ENCODE measurements around the gene ABCC5. TPM values are rescaled to one million over a fixed set of nuclear protein-coding genes. Genes with fewer than 3 reads are reported as not detected.
"Not testable (repeated sequence)": the region's sequence is repeated elsewhere in the genome, so short reads cannot be mapped to it uniquely, and the experiment has no call there.

Gene ABCC5
- total and polyA plus RNA-seq, 4 experiments from 2014 or later = 9.1 to 42.6 (median 27.3) TPM

GRCh38 chr3:184030536-184030935, 12.9 kb upstream of the ABCC5 start:
- no peaks in the 10 kb centered on the region for H3K27me3 ChIP-seq (ENCODE audit: insufficient read depth, low read length)
- H3K36me3 ChIP-seq (ENCODE audit: insufficient read depth, low read length) = no peaks in the 10 kb centered on the region
- intact Hi-C loops (cut with micrococcal nuclease) = no loop called here
- no peak for DNase-seq
- H3K4me1 ChIP-seq (ENCODE audit: insufficient read depth, low read length) = no peaks in the 10 kb centered on the region
- Mint-ChIP-seq H3K9me3 (no peaks in the 10 kb centered on the region), H3K36me3 (no peaks in the 10 kb centered on the region), H3K27ac (no peak overlapping the region), H3K4me1 (no peaks in the 10 kb centered on the region), H3K4me3 (no peak overlapping the region), H3K27me3 (peaks cover 0 to 6% of the 10 kb centered on the region in 2 donors)
- no peaks in the 10 kb centered on the region for H3K9me3 ChIP-seq (ENCODE audit: control insufficient read depth in 1 of 2, low read length in 2 of 2)
- ChIA-PET CTCF (ENCODE audit: partially characterized antibody) (no interaction called here), POLR2A (ENCODE audit: partially characterized antibody) (no interaction called here)
- H3K27ac ChIP-seq (ENCODE audit: low read depth, low read length) = no peak overlapping the region
- H3K4me3 ChIP-seq (ENCODE audit: low read length in 2 of 2) = no peak overlapping the region

GRCh38 chr3:184029443-184029842, 11.8 kb upstream of the ABCC5 start:
- Histone ChIP-seq H3K27ac (ENCODE audit: low read depth, low read length) (no peak overlapping the region), H3K4me3 (ENCODE audit: low read length in 2 of 2) (no peak overlapping the region), H3K36me3 (ENCODE audit: insufficient read depth, low read length) (no peaks in the 10 kb centered on the region), H3K4me1 (ENCODE audit: insufficient read depth, low read length) (no peaks in the 10 kb centered on the region), H3K9me3 (ENCODE audit: control insufficient read depth in 1 of 2, low read length in 2 of 2) (no peaks in the 10 kb centered on the region), H3K27me3 (ENCODE audit: insufficient read depth, low read length) (no peaks in the 10 kb centered on the region)
- Mint-ChIP-seq H3K36me3 (no peaks in the 10 kb centered on the region), H3K9me3 (no peaks in the 10 kb centered on the region), H3K4me1 (no peaks in the 10 kb centered on the region), H3K27me3 (peaks cover 0 to 6% of the 10 kb centered on the region in 2 donors), H3K4me3 (no peak overlapping the region), H3K27ac (peak overlapping the region in 1 of 7 donors; percentile 12)
- no peak for DNase-seq
- intact Hi-C loops (cut with micrococcal nuclease) = no loop called here
- ChIA-PET POLR2A (ENCODE audit: partially characterized antibody) (no interaction called here), CTCF (ENCODE audit: partially characterized antibody) (no interaction called here)

- H3K4me1 ChIP-seq (ENCODE audit: insufficient read depth, low read length); H3K4me3 Mint-ChIP-seq; DNase-seq; H3K9me3 Mint-ChIP-seq; H3K36me3 Mint-ChIP-seq; H3K27ac ChIP-seq (ENCODE audit: low read depth, low read length); H3K27me3 ChIP-seq (ENCODE audit: insufficient read depth, low read length); H3K27ac Mint-ChIP-seq; H3K4me1 Mint-ChIP-seq; CTCF ChIA-PET (ENCODE audit: partially characterized antibody); H3K27me3 Mint-ChIP-seq; POLR2A ChIA-PET (ENCODE audit: partially characterized antibody); H3K4me3 ChIP-seq (ENCODE audit: low read length in 2 of 2); H3K9me3 ChIP-seq (ENCODE audit: control insufficient read depth in 1 of 2, low read length in 2 of 2); H3K36me3 ChIP-seq (ENCODE audit: insufficient read depth, low read length); intact Hi-C loops (cut with micrococcal nuclease): not testable (repeated sequence)
These were observed 10.7 kb upstream of the ABCC5 start for GRCh38 chr3:184028275-184028890.

DNA sequence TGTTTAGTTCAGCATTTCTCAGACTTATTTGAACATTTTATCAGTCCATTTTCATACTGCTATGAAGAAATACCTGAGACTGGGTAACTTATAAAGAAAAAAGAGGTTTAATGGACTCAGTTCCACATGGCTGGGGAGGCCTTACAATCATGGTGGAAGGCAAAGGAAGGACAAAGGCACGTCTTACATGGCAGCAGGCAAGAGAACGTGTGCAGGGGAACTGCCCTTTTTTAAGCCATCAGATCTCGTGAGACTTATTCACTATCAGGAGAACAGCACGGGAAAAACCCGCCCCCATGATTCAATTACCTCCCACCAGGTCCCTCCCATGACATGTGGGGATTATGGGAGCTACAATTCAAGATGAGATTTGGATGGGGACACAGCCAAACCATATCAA, 7.6 kb upstream of the ABCC5 start:
- H3K36me3 Mint-ChIP-seq; H3K4me1 Mint-ChIP-seq; H3K27ac ChIP-seq (ENCODE audit: low read depth, low read length); H3K9me3 Mint-ChIP-seq; H3K27ac Mint-ChIP-seq; CTCF ChIA-PET (ENCODE audit: partially characterized antibody); H3K4me3 Mint-ChIP-seq; H3K4me1 ChIP-seq (ENCODE audit: insufficient read depth, low read length); DNase-seq; H3K36me3 ChIP-seq (ENCODE audit: insufficient read depth, low read length); H3K4me3 ChIP-seq (ENCODE audit: low read length in 2 of 2); intact Hi-C loops (cut with micrococcal nuclease); H3K27me3 ChIP-seq (ENCODE audit: insufficient read depth, low read length); H3K9me3 ChIP-seq (ENCODE audit: control insufficient read depth in 1 of 2, low read length in 2 of 2); POLR2A ChIA-PET (ENCODE audit: partially characterized antibody): not testable (repeated sequence)
- peaks cover 5 to 16% of the 10 kb centered on the region in 2 donors for H3K27me3 Mint-ChIP-seq

DNA sequence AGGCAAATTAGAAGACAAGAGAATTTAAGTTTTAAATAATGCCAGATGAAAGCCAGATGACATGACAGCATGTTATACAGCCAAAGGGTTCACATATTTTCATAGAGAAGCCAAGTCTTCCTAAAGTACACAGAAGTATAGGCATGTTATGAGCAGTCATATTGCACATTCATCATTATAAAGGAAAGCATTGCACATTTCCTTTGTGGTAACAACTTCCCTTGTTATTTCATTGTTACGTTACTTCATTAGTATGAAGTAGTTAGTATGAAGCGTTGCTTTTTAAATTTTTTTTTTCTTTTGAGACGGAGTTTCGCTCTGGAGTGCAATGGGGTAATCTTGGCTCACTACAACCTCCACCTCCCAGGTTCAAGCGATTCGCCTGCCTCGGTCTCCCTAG, 4.6 kb upstream of the ABCC5 start:
- intact Hi-C loops (cut with micrococcal nuclease) = no loop called here
- POLR2A ChIA-PET (ENCODE audit: partially characterized antibody) = no interaction called here
- CTCF ChIA-PET (ENCODE audit: partially characterized antibody) = no interaction called here
- Histone ChIP-seq H3K9me3 (ENCODE audit: control insufficient read depth in 1 of 2, low read length in 2 of 2) (no peaks in the 10 kb centered on the region), H3K4me1 (ENCODE audit: insufficient read depth, low read length) (peaks cover 6% of the 10 kb centered on the region), H3K27ac (ENCODE audit: low read depth, low read length) (no peak overlapping the region), H3K4me3 (ENCODE audit: low read length in 2 of 2) (no peak overlapping the region), H3K36me3 (ENCODE audit: insufficient read depth, low read length) (no peaks in the 10 kb centered on the region), H3K27me3 (ENCODE audit: insufficient read depth, low read length) (no peaks in the 10 kb centered on the region)
- H3K9me3 Mint-ChIP-seq = no peaks in the 10 kb centered on the region
- H3K27ac Mint-ChIP-seq = peak overlapping the region in 1 of 7 donors; percentile 15
- peaks cover 0 to 10% of the 10 kb centered on the region in 2 donors for H3K36me3 Mint-ChIP-seq
- peaks cover 5 to 13% (median 9%) of the 10 kb centered on the region in 4 donors for H3K4me1 Mint-ChIP-seq
- peaks cover 8 to 10% of the 10 kb centered on the region in 2 donors for H3K27me3 Mint-ChIP-seq
- H3K4me3 Mint-ChIP-seq = no peak overlapping the region
- DNase-seq = no peak

- intact Hi-C loops (cut with micrococcal nuclease) = loop anchor here (5.0 kb wide), 2 partner anchors 169 to 229 kb away; partner anchors contain the start of genes ABCF3, ALG3 and EEF1AKMT4
- H3K27ac ChIP-seq (ENCODE audit: low read depth, low read length) = peak overlapping the region; percentile 43
These were observed 815 bp upstream of the ABCC5 start for GRCh38 chr3:184018424-184018973.

DNA sequence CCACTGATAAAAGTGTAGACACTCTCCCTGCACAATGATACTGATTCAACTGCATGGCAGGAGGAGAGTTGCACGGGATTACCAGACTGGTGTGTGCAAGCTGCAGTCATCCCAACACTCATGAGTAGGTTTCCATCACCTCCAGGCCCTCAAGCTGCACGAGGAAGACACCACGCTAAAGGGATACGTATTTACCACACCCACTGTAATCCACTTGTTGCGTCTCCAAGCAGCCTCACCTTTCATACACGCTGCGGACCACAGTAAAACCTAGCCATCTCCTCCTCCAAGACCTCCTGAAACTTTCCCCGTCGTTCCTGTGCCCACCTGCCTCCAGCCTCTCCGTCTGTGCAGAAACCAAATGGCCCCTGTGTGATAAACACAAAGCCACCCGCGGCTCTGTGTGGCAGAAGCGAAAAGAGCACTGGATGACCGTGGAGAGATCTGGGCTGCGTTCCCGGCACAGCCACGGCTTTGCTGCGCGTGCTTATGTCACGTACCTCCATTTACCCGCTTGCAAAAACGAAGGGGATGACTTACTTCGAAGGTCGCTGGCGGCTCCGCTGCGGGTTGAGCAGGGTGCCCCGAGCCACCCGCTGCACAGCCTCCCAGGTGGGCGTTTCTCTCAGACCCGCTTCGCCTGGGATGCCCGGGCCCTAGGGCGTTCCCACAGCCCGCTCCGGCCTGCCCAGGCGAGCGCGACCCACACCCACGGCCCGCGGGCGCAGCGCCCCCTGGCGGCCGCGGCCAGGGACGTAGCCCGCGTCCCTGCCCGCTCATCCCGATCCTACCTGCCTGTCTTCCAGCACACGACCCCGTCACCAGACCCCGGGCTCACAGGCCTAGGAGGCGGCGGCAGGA, 643 bp downstream of the ABCC5 start:
- H3K27ac Mint-ChIP-seq = peak overlapping the region; percentile 90 to 96 (median 93)
- H3K27me3 ChIP-seq (ENCODE audit: insufficient read depth, low read length) = no peaks in the 10 kb centered on the region
- ChIA-PET POLR2A (ENCODE audit: partially characterized antibody) (interaction anchor here (0.7 to 1.0 kb wide), 2 partner anchors 9 to 122 kb away, joined by 3 to 4 read pairs; no protein-coding TSS in a partner anchor), CTCF (ENCODE audit: partially characterized antibody) (interaction anchor here (0.7 to 6.2 kb wide), 17 partner anchors 10 to 354 kb away, joined by 3 to 36 read pairs (median 4); partner anchors contain the start of genes EIF2B5 and PARL)
- H3K27ac ChIP-seq (ENCODE audit: low read depth, low read length) = peak overlapping the region; percentile 43
- peak in 1 of 5 donors; percentile 36 for DNase-seq
- peaks cover 0 to 2% (median 0%) of the 10 kb centered on the region in 8 donors for H3K9me3 Mint-ChIP-seq
- intact Hi-C loops (cut with micrococcal nuclease) = loop anchor here (1.0 to 5.0 kb wide), 6 partner anchors 118 to 282 kb away; partner anchors contain the start of genes ABCF3, ALG3, AP2M1 and EEF1AKMT4
- peaks cover 16 to 35% (median 24%) of the 10 kb centered on the region in 4 donors for H3K4me1 Mint-ChIP-seq
- peak overlapping the region; percentile 93 to 96 for H3K4me3 ChIP-seq (ENCODE audit: low read length in 2 of 2)
- peak overlapping the region; percentile 98 to 100 (median 100) for H3K4me3 Mint-ChIP-seq
- peaks cover 14 to 20% of the 10 kb centered on the region in 2 donors for H3K36me3 Mint-ChIP-seq
- H3K36me3 ChIP-seq (ENCODE audit: insufficient read depth, low read length) = no peaks in the 10 kb centered on the region
- peaks cover 5 to 6% of the 10 kb centered on the region in 2 donors for H3K27me3 Mint-ChIP-seq
- H3K4me1 ChIP-seq (ENCODE audit: insufficient read depth, low read length) = peaks cover 17% of the 10 kb centered on the region
- no peaks in the 10 kb centered on the region for H3K9me3 ChIP-seq (ENCODE audit: control insufficient read depth in 1 of 2, low read length in 2 of 2)

More at GRCh38 chr3:184018424-184018973, 815 bp upstream of the ABCC5 start:
- peaks cover 17% of the 10 kb centered on the region for H3K4me1 ChIP-seq (ENCODE audit: insufficient read depth, low read length)
- peak overlapping the region in 5 of 7 donors; percentile 60 to 93 (median 91) for H3K27ac Mint-ChIP-seq
- H3K4me1 Mint-ChIP-seq = peaks cover 16 to 35% (median 24%) of the 10 kb centered on the region in 4 donors
- CTCF ChIA-PET (ENCODE audit: partially characterized antibody) = interaction anchor here (0.8 to 6.2 kb wide), 11 partner anchors 11 to 352 kb away, joined by 3 to 36 read pairs (median 4); partner anchors contain the start of genes EIF2B5 and PARL
- H3K4me3 Mint-ChIP-seq = peak overlapping the region; percentile 98 to 100 (median 100)
- peaks cover 6 to 12% of the 10 kb centered on the region in 2 donors for H3K36me3 Mint-ChIP-seq
- H3K9me3 Mint-ChIP-seq = no peaks in the 10 kb centered on the region
- H3K36me3 ChIP-seq (ENCODE audit: insufficient read depth, low read length) = no peaks in the 10 kb centered on the region
- POLR2A ChIA-PET (ENCODE audit: partially characterized antibody) = interaction anchor here (1.0 kb wide), 2 partner anchors 39 to 134 kb away, joined by 3 read pairs; no protein-coding TSS in a partner anchor
- H3K9me3 ChIP-seq (ENCODE audit: control insufficient read depth in 1 of 2, low read length in 2 of 2) = no peaks in the 10 kb centered on the region
- no peaks in the 10 kb centered on the region for H3K27me3 ChIP-seq (ENCODE audit: insufficient read depth, low read length)
- H3K4me3 ChIP-seq (ENCODE audit: low read length in 2 of 2) = peak overlapping the region; percentile 93 to 96
- no peak for DNase-seq
- peaks cover 8 to 10% of the 10 kb centered on the region in 2 donors for H3K27me3 Mint-ChIP-seq

Data from CD4-positive, alpha-beta memory T cell (primary cell).